ENCODE results near the gene FBXL15. TPM values are rescaled to one million over a fixed set of nuclear protein-coding genes. Genes with fewer than 3 reads are reported as not detected.

The FBXL15 gene
- total and polyA plus RNA-seq, 2 donors (not counting 1 experiment from before 2014, with no cell fraction given), result 15.5 to 20.7 TPM

- POLR2A ChIA-PET, result interaction anchor here (0.6 to 5.2 kb wide), 6 partner anchors 9 to 304 kb away, joined by 3 to 38 read pairs (median 12); partner anchors contain the start of genes C10orf95, CUEDC2 and NFKB2
- Histone ChIP-seq H3K36me3 (replicated peaks in 1 of 2; ENCODE audit: control extremely low read depth in 1 of 2, control insufficient read depth in 1 of 2, extremely low read depth in 1 of 2, insufficient read depth in 2 of 2, low read length in 1 of 2) (peaks cover 0 to 14% of the 10 kb centered on the region in 2 experiments), H3K79me2 (ENCODE audit: control insufficient read depth, insufficient read depth, low read length) (no peaks in the 10 kb centered on the region), H4K20me1 (ENCODE audit: control insufficient read depth, insufficient read depth, low read length, poor library complexity, severe bottlenecking) (peaks cover 17% of the 10 kb centered on the region), H3K27me3 (replicated peaks in 1 of 4; ENCODE audit: control extremely low read depth in 1 of 4, control insufficient read depth in 3 of 4, insufficient read depth in 4 of 4, low read length in 3 of 4) (peaks cover 0 to 17% (median 11%) of the 10 kb centered on the region in 4 experiments), H3K9me3 (ENCODE audit: control extremely low read depth in 1 of 3, control insufficient read depth in 2 of 3, insufficient read depth in 1 of 3, low read length in 2 of 3) (peaks cover 0 to 9% (median 0%) of the 10 kb centered on the region in 3 donors), H2AFZ (ENCODE audit: insufficient read depth, low read depth, low read length, poor library complexity, severe bottlenecking) (peak overlapping the region; percentile 94), H3K27ac (ENCODE audit: low read length in 2 of 2) (peak overlapping the region; percentile 16 to 39), H3K4me1 (ENCODE audit: control insufficient read depth in 2 of 2, insufficient read depth in 2 of 2, low read length in 2 of 2) (peaks cover 32 to 34% of the 10 kb centered on the region in 2 donors), H3K9ac (ENCODE audit: low read length) (peak overlapping the region; percentile 77), H3K4me2 (replicated peaks; ENCODE audit: low read depth, low read length, poor library complexity, severe bottlenecking) (peak overlapping the region; percentile 90), H3K4me3 (ENCODE audit: control extremely low read depth in 1 of 5, extremely low read depth in 1 of 5, insufficient read depth in 1 of 5, low read depth in 2 of 5, low read length in 4 of 5) (peak overlapping the region in 4 of 5 experiments; percentile 79 to 92 (median 90))
- CTCF ChIA-PET, result interaction anchor here (0.7 to 6.1 kb wide), 16 partner anchors 9 to 253 kb away, joined by 3 to 108 read pairs (median 8); partner anchors contain the start of genes C10orf95, CUEDC2 and NFKB2
- no peaks in the 10 kb centered on the region for H3K9me3 Mint-ChIP-seq (ENCODE audit: insufficient read depth)
- H3K4me3 Mint-ChIP-seq, result peak overlapping the region; percentile 99
- peaks cover 38% of the 10 kb centered on the region for H3K4me1 Mint-ChIP-seq
- H3K27me3 Mint-ChIP-seq, result peaks cover 7% of the 10 kb centered on the region
- 15% methylated on average over 28 of the region's 28 CpGs for WGBS (ENCODE audit: insufficient coverage)
- DNase-seq, result peak; percentile 74
- ATAC-seq (ENCODE audit: low read depth), result peak; percentile 19
- intact Hi-C loops (cut with micrococcal nuclease), result loop anchor here (5.0 kb wide), 1 partner anchor 290 kb away; the partner anchor contains the start of gene PPRC1
- peak overlapping the region; percentile 77 for H3K27ac Mint-ChIP-seq
- no peak for TF ChIP-seq EZH2 (IDR thresholded peaks at IDR 0.05; ENCODE audit: borderline replicate concordance, insufficient read depth, low read depth, low read length, poor library complexity, severe bottlenecking)
- TF ChIP-seq CTCF (IDR thresholded peaks at IDR 0.05), result peak; percentile 67
Observed at GRCh38 chr10:102422545-102423129, 2.0 kb downstream of the FBXL15 start.

Data from B cell (primary cell).